GM12891 (cell line): Measurements from ENCODE around the gene CPA1.

ENCODE experiments used
- DNase-seq: peaks from one replicate; pipeline ENCODE4 v3.0.0; 2011; ENCODE audit warnings: low spot score; ENCODE audit not compliant: insufficient read length
- FAIRE-seq: peaks from 2 replicates; lab custom pipeline; 2011; peaks lifted over from hg19 to GRCh38; lab: Jason Lieb, UNC
- PAX5 ChIP-seq: IDR thresholded peaks from 2 replicates; pipeline ENCODE4 v1.6.1; 2011; ENCODE audit warnings: low read length, moderate library complexity, mild to moderate bottlenecking; ENCODE audit not compliant: insufficient read depth, severe bottlenecking
- POLR2A ChIP-seq: IDR thresholded peaks from 2 replicates; pipeline ENCODE4 v1.6.1; 2011; ENCODE audit warnings: low read depth, low read length, control low read depth
- POLR2AphosphoS5 ChIP-seq: IDR thresholded peaks from 2 replicates; pipeline ENCODE4 v1.6.1; 2011; ENCODE audit warnings: low read depth, low read length, control low read depth
- POU2F2 ChIP-seq: IDR thresholded peaks from 2 replicates; pipeline ENCODE4 v1.6.1; 2011; ENCODE audit warnings: low read depth, mild to moderate bottlenecking, control low read depth, low read length, moderate library complexity
- SPI1 ChIP-seq: IDR thresholded peaks from 2 replicates; pipeline ENCODE4 v1.6.1; 2011; ENCODE audit warnings: low read depth, low read length, control low read depth
- TAF1 ChIP-seq: IDR thresholded peaks from 2 replicates; pipeline ENCODE4 v1.6.1; 2011; ENCODE audit warnings: low read depth, low read length, control low read depth

Gene CPA1

GRCh38 chr7:130435311-130435854, 55.1 kb downstream of the CPA1 start:
- DNase-seq: no peak
- TF ChIP-seq POLR2AphosphoS5: no peak
- TF ChIP-seq POLR2A: no peak
- no peak for TF ChIP-seq TAF1
- TF ChIP-seq PAX5: no peak
- TF ChIP-seq SPI1: no peak
- no peak for TF ChIP-seq POU2F2
- no peak for FAIRE-seq

- DNase-seq (no peak), FAIRE-seq (no peak)
- TF ChIP-seq SPI1 (no peak), POLR2A (no peak), POLR2AphosphoS5 (no peak), TAF1 (no peak)
Measured at GRCh38 chr7:130436253-130436652, 56.0 kb downstream of the CPA1 start.
